Activated T-helper 2 cell treated with anti-CD3 and anti-CD28 coated beads, Interferon-gamma antibody, Interleukin-2, Interleukin-4, amounts not matched to agents 10 μg/mL and 5 μg/mL and 100 μg/mL, durations not matched to agents 14 hours and 24 hours and 36 hours (primary cell): ENCODE results near the gene PTPRE. TPM values are rescaled to one million over a fixed set of nuclear protein-coding genes. Genes with fewer than 3 reads are reported as not detected.

Source experiments
- DNase-seq: peaks from one replicate; pipeline ENCODE4 v3.0.0; 2021; ENCODE audit warnings: low spot score
- H3K27ac Mint-ChIP-seq: one replicate; pipeline ENCODE4 v1.8.0; 2021; ENCODE audit warnings: mixed read lengths
- H3K27me3 Mint-ChIP-seq: one replicate; pipeline ENCODE4 v1.8.0; 2021; ENCODE audit warnings: low read depth, mixed read lengths
- H3K36me3 Mint-ChIP-seq: one replicate; pipeline ENCODE4 v1.8.0; 2021; ENCODE audit warnings: low read depth, mixed read lengths
- H3K4me1 Mint-ChIP-seq: one replicate; pipeline ENCODE4 v1.8.0; 2021; ENCODE audit warnings: low read depth, mixed read lengths
- H3K4me3 Mint-ChIP-seq: one replicate; pipeline ENCODE4 v1.8.0; 2021; ENCODE audit warnings: low read depth, mild to moderate bottlenecking, moderate library complexity, mixed read lengths
- H3K9me3 Mint-ChIP-seq: one replicate; pipeline ENCODE4 v1.8.0; 2021; ENCODE audit warnings: mixed read lengths
- intact Hi-C: fragments of 100-400 bp; cut with micrococcal nuclease; formaldehyde crosslinking; loops from one replicate; pipeline ENCODE4 v1.15.1; 2023
- total RNA-seq: library from RNA; stranded (reverse); gene quantifications from 2 replicates; pipeline ENCODE4 v1.2.3, GENCODE V29; 2022

Gene PTPRE
- total RNA-seq, 1 donor from 2014 or later: 16.8 TPM

GRCh38 chr10:128113026-128113425, 206.1 kb downstream of the PTPRE start:
- intact Hi-C loops: no loop called here
- H3K9me3 Mint-ChIP-seq: no peaks in the 10 kb centered on the region
- DNase-seq: no peak
- no peak overlapping the region for H3K4me3 Mint-ChIP-seq
- H3K27me3 Mint-ChIP-seq: no peaks in the 10 kb centered on the region
- no peak overlapping the region for H3K27ac Mint-ChIP-seq
- H3K36me3 Mint-ChIP-seq: peaks cover 75% of the 10 kb centered on the region
- H3K4me1 Mint-ChIP-seq: peaks cover 15% of the 10 kb centered on the region

DNA sequence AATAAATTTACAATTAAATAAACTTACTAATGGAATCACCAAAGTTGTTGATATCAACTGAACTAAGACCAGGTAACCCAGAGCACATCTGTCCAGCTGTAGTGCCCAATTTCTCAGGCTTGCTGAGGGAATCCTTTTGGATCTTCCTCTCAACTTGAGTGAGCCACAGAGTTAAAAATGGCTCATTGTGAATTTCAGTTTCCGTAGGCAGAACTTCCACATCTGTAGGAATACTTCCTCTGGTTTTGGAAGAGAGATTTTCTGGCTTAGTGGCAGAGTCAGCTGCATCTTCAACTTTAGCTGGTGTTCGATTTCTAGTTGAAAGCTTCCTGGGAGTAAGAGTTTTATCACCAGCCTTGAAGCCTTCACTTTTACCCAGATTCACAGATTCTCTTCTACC, 208.0 kb downstream of the PTPRE start:
- Mint-ChIP-seq H3K4me3 (no peak overlapping the region), H3K9me3 (no peaks in the 10 kb centered on the region), H3K4me1 (peaks cover 19% of the 10 kb centered on the region), H3K36me3 (peaks cover 90% of the 10 kb centered on the region), H3K27me3 (no peaks in the 10 kb centered on the region), H3K27ac (no peak overlapping the region)
- intact Hi-C loops: no loop called here
- DNase-seq: no peak

DNA sequence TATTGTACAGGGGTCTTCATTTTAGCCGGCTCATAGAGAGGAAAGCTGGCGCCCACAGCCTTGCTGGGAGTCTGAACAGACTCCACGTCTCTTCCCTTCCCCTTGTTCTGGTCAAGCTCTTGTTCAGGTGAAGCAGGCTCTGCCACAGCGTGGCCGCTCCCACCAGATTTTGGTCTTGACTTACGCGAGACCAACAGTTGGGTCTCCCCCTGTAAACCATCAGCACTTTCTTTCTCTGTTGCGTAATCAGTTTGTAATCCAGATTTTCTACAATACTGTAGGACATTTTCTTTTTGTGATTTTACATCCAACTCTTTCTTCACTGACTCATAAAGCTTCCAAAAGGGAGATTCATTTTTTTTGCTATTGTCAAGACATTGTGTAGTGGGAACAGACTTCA, 208.5 kb downstream of the PTPRE start:
- Mint-ChIP-seq H3K4me1 (peaks cover 22% of the 10 kb centered on the region), H3K4me3 (no peak overlapping the region), H3K27me3 (no peaks in the 10 kb centered on the region), H3K9me3 (no peaks in the 10 kb centered on the region), H3K27ac (peak overlapping the region; percentile 6), H3K36me3 (peaks cover 89% of the 10 kb centered on the region)
- no peak for DNase-seq
- intact Hi-C loops: no loop called here

DNA sequence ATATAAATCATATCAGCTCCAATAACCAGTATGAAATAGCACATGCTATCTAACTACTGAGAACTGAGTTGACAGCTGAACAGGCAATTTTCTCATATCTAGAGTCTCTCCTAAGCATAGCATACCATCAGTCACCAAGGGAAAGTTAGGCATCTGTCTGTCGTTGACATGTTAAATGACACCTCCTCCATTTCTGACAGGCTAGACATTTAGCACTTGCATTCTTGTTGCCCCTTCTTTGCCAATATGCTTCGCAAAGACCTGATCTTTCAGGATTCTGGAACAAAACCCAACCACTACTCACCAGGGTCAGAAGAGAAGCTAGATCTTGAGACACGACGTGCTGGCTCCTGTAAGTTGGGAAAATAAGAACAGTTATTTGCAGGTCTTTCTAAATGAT, 209.3 kb downstream of the PTPRE start:
- no peaks in the 10 kb centered on the region for H3K27me3 Mint-ChIP-seq
- H3K36me3 Mint-ChIP-seq: peaks cover 89% of the 10 kb centered on the region
- H3K9me3 Mint-ChIP-seq: no peaks in the 10 kb centered on the region
- intact Hi-C loops: no loop called here
- DNase-seq: no peak
- H3K4me1 Mint-ChIP-seq: peaks cover 29% of the 10 kb centered on the region
- H3K4me3 Mint-ChIP-seq: no peak overlapping the region
- no peak overlapping the region for H3K27ac Mint-ChIP-seq

DNA sequence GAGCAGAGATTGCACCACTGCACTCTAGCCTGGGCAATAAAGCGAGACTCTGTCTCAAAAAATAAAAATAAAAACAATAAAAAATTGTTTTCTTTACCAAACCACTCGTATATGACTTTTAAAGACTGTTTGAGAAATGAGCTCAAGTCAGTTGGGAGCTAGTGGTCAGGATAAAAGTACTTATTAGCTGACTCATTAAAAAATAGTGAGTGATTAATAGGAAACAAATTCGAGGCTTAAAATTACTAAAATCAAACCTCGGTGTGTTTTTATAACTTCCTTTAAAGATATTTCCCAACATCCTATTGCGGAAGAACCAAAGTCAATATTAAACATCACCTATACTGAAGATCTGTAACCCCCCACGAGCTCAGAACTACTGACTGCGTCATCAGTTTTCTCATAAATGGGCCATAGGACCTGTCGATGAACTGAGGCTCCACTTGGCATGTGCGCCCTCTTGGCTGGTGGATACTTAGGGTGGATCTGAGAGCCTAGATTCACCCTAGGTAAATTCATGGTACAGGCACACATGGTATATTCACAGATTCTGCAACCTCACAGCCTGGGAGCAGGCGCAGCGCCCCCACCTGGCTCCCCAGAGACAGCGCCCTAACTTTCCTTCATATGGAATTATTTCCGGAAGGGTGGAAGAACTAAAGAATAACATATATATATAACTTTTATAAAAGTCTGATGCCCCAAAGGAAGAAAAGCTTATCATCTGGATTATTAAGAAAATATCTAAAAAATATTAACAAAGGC, 210.1 kb downstream of the PTPRE start:
- no peaks in the 10 kb centered on the region for H3K9me3 Mint-ChIP-seq
- H3K4me1 Mint-ChIP-seq: peaks cover 29% of the 10 kb centered on the region
- intact Hi-C loops: no loop called here
- no peaks in the 10 kb centered on the region for H3K27me3 Mint-ChIP-seq
- peaks cover 85% of the 10 kb centered on the region for H3K36me3 Mint-ChIP-seq
- no peak for DNase-seq
- H3K27ac Mint-ChIP-seq: no peak overlapping the region
- H3K4me3 Mint-ChIP-seq: no peak overlapping the region

- Mint-ChIP-seq H3K4me1 (peaks cover 48% of the 10 kb centered on the region), H3K27ac (peak overlapping the region; percentile 33), H3K9me3 (no peaks in the 10 kb centered on the region), H3K27me3 (no peaks in the 10 kb centered on the region), H3K36me3 (peaks cover 76% of the 10 kb centered on the region), H3K4me3 (no peak overlapping the region)
- intact Hi-C loops: no loop called here
- no peak for DNase-seq
Measured at GRCh38 chr10:128121750-128122412, 215.0 kb downstream of the PTPRE start.

GRCh38 chr10:128122931-128123330, 216.0 kb downstream of the PTPRE start:
- intact Hi-C loops: no loop called here
- no peaks in the 10 kb centered on the region for H3K9me3 Mint-ChIP-seq
- peaks cover 52% of the 10 kb centered on the region for H3K4me1 Mint-ChIP-seq
- peaks cover 68% of the 10 kb centered on the region for H3K36me3 Mint-ChIP-seq
- no peak for DNase-seq
- no peaks in the 10 kb centered on the region for H3K27me3 Mint-ChIP-seq
- peak overlapping the region; percentile 62 for H3K27ac Mint-ChIP-seq
- peak overlapping the region; percentile 97 for H3K4me3 Mint-ChIP-seq

GRCh38 chr10:128123846-128124245, 216.9 kb downstream of the PTPRE start:
- no peak for DNase-seq
- Mint-ChIP-seq H3K9me3 (no peaks in the 10 kb centered on the region), H3K4me3 (peak overlapping the region; percentile 97), H3K27me3 (peaks cover 2% of the 10 kb centered on the region), H3K27ac (peak overlapping the region; percentile 40), H3K36me3 (peaks cover 60% of the 10 kb centered on the region), H3K4me1 (peaks cover 49% of the 10 kb centered on the region)
- intact Hi-C loops: no loop called here

- Mint-ChIP-seq H3K4me1 (peaks cover 48% of the 10 kb centered on the region), H3K27me3 (peaks cover 4% of the 10 kb centered on the region), H3K27ac (peak overlapping the region; percentile 91), H3K36me3 (peaks cover 51% of the 10 kb centered on the region), H3K4me3 (peak overlapping the region; percentile 97), H3K9me3 (no peaks in the 10 kb centered on the region)
- intact Hi-C loops: loop anchor here (5.0 kb wide), 2 partner anchors 78 to 133 kb away; no protein-coding TSS in a partner anchor
- DNase-seq: no peak
Measured at GRCh38 chr10:128124813-128125403, 218.0 kb downstream of the PTPRE start.

- Mint-ChIP-seq H3K27me3 (peaks cover 4% of the 10 kb centered on the region), H3K4me3 (peak overlapping the region; percentile 97), H3K4me1 (peaks cover 44% of the 10 kb centered on the region), H3K9me3 (no peaks in the 10 kb centered on the region), H3K36me3 (peaks cover 46% of the 10 kb centered on the region), H3K27ac (peak overlapping the region; percentile 91)
- no peak for DNase-seq
- intact Hi-C loops: loop anchor here (5.0 kb wide), 2 partner anchors 78 to 133 kb away; no protein-coding TSS in a partner anchor
Measured at GRCh38 chr10:128125416-128125943, 218.6 kb downstream of the PTPRE start.

DNA sequence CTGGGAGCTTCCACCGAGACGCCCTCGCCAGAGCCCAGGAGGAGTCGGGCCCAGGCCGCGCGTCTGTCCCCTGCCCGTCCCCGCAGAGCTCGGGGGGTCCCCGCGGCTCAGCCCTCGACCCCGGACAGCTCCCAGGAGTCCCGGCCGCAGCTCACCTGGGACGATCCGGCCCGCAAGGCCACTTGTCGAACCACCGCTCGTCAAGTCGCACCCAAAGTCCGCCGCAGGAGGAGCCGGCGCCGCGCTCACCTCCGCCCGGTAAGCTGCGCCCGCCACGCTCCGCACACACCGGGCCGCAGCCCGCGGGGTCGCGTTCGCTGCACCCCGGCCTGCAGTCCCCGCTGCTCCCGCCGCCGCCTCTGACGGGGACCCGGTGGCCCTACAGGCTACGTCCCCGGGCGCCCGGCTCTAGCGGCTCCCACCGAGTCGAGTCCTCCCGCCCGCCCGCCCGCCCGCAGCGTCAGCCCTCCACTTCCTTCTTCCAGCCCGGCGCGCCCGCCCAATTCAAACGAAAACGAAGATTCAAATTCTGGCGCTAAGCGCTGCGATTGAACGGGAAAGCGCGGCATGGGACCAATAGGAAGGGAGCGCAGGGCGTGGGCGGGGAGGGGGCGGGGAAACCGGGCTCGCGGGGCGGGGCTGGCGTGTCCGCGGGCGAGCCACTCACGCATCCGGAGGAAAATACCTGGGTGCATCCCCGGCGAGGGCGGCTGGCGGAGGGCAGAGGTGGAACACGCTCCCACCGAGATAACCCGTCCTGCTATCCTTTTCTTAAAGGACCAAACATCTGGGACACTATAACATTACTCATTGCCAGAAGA, 219.3 kb downstream of the PTPRE start, which contains the start of gene MKI67:
MKI67 (minus strand) TSS at position 480 of the 821 bp plus-strand sequence. CDS start 756 bp downstream, outside the sequence.
- DNase-seq: peak; percentile 89
- Mint-ChIP-seq H3K4me1 (peaks cover 39% of the 10 kb centered on the region), H3K27me3 (peaks cover 4% of the 10 kb centered on the region), H3K36me3 (peaks cover 39% of the 10 kb centered on the region), H3K27ac (peak within 1 kb of the TSS; percentile 91), H3K4me3 (peak within 1 kb of the TSS; percentile 97), H3K9me3 (no peaks in the 10 kb centered on the region)
- intact Hi-C loops: loop anchor here (1.0 to 5.0 kb wide), 5 partner anchors 21 to 134 kb away; no protein-coding TSS in a partner anchor

DNA sequence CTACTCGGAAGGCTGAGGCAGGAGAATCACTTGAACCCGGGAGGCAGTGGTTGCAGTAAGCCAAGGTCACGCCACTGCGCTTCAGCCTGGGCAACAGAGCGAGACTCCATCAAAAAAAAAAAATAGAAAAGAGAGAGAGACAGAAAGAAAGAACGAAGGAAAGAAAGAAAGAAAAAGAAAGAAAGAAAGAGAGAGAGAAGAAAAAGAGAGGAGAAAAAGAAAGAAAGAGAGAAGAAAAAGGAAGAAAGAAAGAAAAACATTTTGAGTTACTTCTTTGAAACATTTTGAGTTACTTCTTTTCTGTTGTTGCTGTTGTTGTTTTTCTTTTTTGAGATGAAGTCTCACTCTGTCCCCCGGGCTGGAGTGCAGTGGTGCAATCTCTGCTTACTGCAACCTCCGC, 221.7 kb downstream of the PTPRE start:
- H3K4me1 Mint-ChIP-seq: peaks cover 29% of the 10 kb centered on the region
- H3K27ac Mint-ChIP-seq: no peak overlapping the region
- H3K27me3 Mint-ChIP-seq: peaks cover 8% of the 10 kb centered on the region
- H3K4me3 Mint-ChIP-seq: no peak overlapping the region
- no peaks in the 10 kb centered on the region for H3K9me3 Mint-ChIP-seq
- no peak for DNase-seq
- intact Hi-C loops: loop anchor here (5.0 kb wide), 2 partner anchors 81 to 136 kb away; no protein-coding TSS in a partner anchor
- H3K36me3 Mint-ChIP-seq: peaks cover 19% of the 10 kb centered on the region
